OCI-LY3 (cell line): Measurements from ENCODE around the gene TET1.

ENCODE experiments used
- EZH2phosphoT487 ChIP-seq: fragments of 200-600 bp; shearing (Covaris generic); IDR thresholded peaks from 2 replicates; pipeline ENCODE4 v1.6.1; 2018; ENCODE audit warnings: antibody characterized with exemption, mixed run types, low read depth
- TF ChIP-seq, protein P1 (sequence below): fragments of 200-600, 300-600 bp; sonication (generic); IDR thresholded peaks from 2 replicates; pipeline ENCODE4 v1.5.1; 2014; ENCODE audit warnings: antibody characterized with exemption, low read length, low read depth

DNA sequence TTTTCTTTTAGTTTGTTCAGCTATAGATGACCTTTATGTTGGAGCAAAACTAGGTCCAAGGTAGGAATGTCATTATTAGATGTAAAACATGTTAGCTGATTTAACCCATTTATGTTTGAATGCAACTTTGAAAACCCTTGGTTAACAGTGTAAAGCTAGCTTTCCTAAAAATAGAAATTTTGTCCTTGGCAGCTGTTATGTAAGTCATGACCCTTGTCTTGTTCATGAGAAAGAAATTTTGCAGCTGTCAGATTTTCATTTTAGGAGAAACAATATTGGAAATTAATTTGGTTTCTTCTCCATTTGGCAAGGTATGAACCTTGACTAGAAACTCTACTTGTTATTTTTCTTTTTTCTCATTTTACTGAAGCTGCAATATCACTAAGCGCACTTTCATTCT is 137.0 kb downstream of the TET1 start:
- TF ChIP-seq, protein P1, sequence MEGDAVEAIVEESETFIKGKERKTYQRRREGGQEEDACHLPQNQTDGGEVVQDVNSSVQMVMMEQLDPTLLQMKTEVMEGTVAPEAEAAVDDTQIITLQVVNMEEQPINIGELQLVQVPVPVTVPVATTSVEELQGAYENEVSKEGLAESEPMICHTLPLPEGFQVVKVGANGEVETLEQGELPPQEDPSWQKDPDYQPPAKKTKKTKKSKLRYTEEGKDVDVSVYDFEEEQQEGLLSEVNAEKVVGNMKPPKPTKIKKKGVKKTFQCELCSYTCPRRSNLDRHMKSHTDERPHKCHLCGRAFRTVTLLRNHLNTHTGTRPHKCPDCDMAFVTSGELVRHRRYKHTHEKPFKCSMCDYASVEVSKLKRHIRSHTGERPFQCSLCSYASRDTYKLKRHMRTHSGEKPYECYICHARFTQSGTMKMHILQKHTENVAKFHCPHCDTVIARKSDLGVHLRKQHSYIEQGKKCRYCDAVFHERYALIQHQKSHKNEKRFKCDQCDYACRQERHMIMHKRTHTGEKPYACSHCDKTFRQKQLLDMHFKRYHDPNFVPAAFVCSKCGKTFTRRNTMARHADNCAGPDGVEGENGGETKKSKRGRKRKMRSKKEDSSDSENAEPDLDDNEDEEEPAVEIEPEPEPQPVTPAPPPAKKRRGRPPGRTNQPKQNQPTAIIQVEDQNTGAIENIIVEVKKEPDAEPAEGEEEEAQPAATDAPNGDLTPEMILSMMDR, result no peak
- no peak for TF ChIP-seq EZH2phosphoT487
